ENCODE results near the gene PCSK9.

Gene PCSK9

DNA sequence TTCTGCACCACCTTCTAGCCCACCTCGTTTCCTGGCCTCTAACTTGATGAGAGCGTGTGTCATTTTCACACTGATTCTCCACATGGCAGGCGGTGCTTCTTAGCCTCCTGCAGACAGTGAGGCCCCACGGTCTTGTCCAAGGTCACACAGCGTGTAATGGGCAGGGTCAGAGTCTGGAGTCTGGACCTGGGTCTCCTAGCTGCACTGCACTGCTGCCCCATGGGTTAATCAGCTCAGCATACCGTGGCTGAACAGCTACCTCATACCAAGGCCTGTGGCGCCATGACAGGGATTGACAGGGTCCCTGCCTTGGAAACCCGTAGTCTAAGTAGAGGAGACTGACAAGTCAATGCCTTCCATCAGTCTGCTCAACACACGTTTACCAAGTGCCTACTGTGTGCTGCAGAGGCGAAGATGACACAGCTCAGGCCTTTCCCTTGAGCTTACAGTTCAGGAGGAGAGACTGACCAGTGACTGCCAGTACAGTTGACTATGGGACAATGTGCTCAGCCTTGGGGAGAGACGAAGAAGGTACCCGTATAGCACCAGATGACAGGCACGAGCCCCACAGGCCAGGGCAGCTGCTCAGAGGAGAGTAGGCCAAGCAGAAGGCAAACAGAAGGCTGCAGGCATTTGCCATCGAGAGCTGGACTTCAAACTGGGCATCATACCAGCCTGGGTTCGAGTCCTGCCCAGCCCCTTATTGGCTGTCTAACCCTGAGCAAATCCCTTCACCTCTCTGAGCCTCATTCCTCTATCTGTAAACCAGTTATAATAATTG, 5.5 kb downstream of the PCSK9 start:
- DNase-seq (ENCODE audit: low spot score): no peak

GRCh38 chr1:55045430-55045829, 6.1 kb downstream of the PCSK9 start:
- DNase-seq (ENCODE audit: low spot score): no peak

GRCh38 chr1:55046871-55047270, 7.5 kb downstream of the PCSK9 start:
- no peak for DNase-seq (ENCODE audit: low spot score)

DNA sequence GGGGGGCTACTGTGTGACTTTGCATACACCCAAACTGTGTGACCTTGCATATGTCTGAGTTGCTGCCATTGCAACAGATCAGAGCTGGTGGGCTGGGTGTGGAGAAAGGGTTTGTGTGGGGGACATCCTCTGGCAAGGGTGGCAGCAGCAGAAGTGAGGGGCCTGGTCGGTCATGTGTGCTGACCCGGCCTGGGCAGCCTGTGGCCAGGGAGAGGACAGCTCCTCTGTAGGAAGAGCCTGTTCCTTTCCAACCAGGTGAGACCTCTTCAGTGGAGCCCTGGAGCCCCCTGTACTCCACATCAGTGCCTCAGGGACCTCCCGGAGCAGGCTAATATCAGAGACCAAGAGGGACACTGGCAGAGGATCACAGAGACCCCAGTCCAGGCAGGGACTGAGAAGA, 8.3 kb downstream of the PCSK9 start:
- no peak for DNase-seq (ENCODE audit: low spot score)

- DNase-seq (ENCODE audit: low spot score): no peak
These were observed 9.3 kb downstream of the PCSK9 start for GRCh38 chr1:55048453-55049270.

- DNase-seq (ENCODE audit: low spot score): no peak
These were observed 10.0 kb downstream of the PCSK9 start for GRCh38 chr1:55049271-55049913.

GRCh38 chr1:55049914-55050278, 10.5 kb downstream of the PCSK9 start:
- no peak for DNase-seq (ENCODE audit: low spot score)

DNA sequence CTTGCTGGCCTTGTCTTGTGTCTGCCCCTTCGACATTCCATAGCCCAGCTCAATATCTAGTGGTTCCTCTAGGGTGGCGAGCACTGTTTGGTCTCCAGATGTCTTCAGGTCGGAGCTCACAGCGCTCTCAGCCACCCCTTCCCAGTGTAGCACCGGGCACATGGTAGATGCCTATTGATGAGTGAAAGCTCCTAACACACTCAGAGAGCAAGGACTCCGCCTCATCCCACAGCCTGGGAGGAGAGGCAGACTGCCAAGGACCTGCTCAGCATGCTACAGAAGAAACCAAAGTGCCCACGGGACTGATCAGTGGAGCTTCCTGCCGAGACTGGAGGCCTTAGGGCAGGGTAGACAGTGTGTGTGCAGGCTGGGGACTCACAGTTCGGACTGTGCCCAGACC, 10.9 kb downstream of the PCSK9 start:
- no peak for DNase-seq (ENCODE audit: low spot score)

- no peak for DNase-seq (ENCODE audit: low spot score)
These were observed 11.8 kb downstream of the PCSK9 start for GRCh38 chr1:55051169-55051568.

DNA sequence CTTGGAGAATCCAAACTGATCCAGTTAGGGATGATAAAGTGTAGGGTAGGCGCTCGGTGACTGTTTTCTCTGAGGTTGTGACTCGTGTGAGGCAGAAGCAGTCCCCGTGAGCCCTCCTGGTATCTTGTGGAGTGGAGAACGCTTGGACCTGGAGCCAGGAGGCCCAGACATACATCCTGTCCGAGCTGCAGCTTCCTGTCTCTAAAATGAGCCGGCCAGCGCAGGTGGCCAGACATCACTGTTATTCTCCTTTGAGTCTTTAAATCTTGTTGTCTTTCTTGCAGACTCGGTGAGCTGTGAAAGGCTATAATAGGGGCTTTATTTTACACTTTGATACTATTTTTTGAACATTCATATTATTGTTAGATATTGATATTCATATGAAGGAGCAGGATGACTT, 12.3 kb downstream of the PCSK9 start:
- DNase-seq (ENCODE audit: low spot score): no peak

DNA sequence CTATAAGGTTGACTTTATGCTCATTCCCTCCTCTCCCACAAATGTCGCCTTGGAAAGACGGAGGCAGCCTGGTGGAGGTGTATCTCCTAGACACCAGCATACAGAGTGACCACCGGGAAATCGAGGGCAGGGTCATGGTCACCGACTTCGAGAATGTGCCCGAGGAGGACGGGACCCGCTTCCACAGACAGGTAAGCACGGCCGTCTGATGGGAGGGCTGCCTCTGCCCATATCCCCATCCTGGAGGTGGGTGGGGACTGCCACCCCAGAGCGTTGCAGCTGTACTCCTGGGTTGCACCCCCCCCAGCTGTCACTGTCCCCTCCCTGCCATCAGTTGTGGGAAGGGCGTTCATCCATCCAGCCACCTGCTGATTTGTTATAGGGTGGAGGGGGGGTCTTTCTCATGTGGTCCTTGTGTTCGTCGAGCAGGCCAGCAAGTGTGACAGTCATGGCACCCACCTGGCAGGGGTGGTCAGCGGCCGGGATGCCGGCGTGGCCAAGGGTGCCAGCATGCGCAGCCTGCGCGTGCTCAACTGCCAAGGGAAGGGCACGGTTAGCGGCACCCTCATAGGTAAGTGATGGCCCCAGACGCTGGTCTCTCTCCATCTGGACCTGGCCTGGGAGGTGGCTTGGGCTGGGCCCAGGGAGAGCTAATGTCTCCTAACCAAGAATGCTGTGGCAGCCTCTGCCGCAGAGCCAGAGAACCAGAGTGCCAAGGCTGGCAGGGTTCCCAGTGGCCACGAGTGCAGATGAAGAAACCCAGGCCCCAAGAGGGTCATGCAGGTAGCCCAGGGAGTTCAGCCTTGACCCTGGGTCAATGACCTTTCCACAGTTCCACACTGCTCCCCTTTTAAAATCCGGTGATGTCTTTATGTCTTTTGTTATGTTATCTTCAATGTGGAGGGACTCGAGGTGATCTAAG, 13.1 kb downstream of the PCSK9 start:
- DNase-seq (ENCODE audit: low spot score): no peak

GRCh38 chr1:55053265-55053954, 14.1 kb downstream of the PCSK9 start:
- no peak for DNase-seq (ENCODE audit: low spot score)

DNA sequence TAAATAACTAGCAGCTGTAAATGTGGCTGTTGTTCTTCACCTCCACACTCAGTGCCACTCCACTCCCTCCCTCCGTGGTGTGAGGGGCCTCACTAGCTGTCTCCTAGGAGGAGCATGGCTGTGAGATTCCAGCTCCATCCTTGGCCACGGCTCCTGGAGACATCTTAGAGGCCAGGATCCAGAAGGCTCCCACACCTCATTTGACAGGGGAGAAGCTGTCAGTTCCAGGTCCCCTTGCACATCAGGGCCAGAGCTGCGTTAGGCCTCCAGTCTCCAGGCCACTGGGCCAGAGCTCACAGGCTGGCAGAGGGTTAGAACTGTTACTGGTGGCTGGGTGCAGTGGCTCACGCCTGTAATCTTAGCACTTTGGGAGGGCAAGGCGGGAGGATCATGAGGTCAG, 15.0 kb downstream of the PCSK9 start:
- no peak for DNase-seq (ENCODE audit: low spot score)

DNA sequence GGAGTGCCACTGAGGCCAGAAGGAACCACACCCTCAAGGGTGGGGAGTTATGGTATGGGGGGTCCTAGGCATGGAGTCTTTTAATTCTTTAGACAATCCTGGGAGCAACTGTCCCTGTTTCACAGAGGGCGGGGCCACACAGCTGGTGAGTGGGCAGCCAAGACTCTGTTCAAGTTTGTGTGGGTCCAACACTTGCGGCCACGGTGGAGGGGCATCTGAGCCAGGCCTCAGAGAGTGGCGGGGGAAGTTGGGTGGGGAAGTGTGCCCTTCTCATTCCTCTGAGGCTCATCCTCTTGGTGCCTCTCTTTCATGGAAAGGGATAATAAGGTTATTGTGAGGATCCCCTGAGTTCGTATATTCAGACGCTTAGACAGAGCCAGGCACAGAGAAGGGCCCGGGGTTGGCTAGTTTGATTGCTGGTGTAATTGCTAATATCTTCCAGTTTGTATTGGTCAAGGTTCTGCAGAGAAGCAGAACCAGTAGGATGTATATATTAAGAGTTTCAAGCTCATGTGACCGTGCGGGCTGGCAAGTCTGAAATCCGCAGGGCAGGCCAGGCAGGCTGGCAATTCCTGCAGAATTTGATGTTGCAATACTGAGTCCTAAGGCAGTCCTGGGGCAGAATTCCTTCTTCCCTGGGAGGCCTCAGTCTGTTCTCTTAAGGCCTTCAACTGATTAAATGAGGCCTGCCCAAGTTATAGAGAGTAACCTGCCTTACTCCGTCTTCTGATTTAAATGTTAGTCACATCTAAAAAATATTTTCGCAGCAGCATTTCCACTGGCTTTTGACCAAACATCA, 15.9 kb downstream of the PCSK9 start:
- no peak for DNase-seq (ENCODE audit: low spot score)

GRCh38 chr1:55055951-55056631, 16.7 kb downstream of the PCSK9 start:
- DNase-seq (ENCODE audit: low spot score): no peak

GRCh38 chr1:55056632-55056992, 17.3 kb downstream of the PCSK9 start:
- DNase-seq (ENCODE audit: low spot score): no peak

DNA sequence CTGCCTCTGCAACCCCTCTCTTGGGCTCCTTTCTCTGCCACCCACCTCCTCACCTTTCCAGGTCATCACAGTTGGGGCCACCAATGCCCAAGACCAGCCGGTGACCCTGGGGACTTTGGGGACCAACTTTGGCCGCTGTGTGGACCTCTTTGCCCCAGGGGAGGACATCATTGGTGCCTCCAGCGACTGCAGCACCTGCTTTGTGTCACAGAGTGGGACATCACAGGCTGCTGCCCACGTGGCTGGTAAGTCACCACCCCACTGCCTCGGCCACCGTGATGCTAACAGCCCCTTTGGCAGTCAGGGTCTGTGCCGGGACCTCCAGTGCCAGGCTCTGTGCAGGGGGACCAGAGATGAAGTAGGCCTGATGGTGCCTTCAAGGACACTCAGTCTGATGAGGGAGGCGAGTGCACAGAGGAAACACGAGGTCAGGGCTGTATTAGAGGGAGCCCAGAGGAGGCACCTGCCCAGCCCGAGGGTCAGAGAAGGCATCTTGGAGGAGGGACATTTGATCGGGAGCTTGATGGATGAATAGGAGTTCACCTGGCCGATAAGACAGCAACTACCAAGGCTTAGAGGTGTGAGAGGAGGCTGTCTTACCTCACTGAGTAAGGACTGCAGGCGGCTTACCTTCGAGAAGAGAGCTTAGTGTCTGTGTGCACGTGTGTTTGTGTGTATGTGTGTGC, 18.1 kb downstream of the PCSK9 start:
- DNase-seq (ENCODE audit: low spot score): no peak

- no peak for DNase-seq (ENCODE audit: low spot score)
These were observed 18.6 kb downstream of the PCSK9 start for GRCh38 chr1:55057956-55058298.

- no peak for DNase-seq (ENCODE audit: low spot score)
These were observed 20.2 kb downstream of the PCSK9 start for GRCh38 chr1:55059302-55060132.

Data from SW480 (cell line).